K562 (cell line): ENCODE results near the gene ZSWIM1. TPM values are rescaled to one million over a fixed set of nuclear protein-coding genes. Genes with fewer than 3 reads are reported as not detected.
A peak's percentile ranks its signal among the peaks of the same experiment; 100 is the strongest.

Experiments
- DMBX1 ChIP-seq: fragments of 250-450 bp; sonication (Bioruptor Pico); IDR thresholded peaks from 2 replicates; pipeline ENCODE4 v1.8.0; 2022; ENCODE audit warnings: inconsistent platforms, mild to moderate bottlenecking, moderate library complexity, borderline replicate concordance
- HSF4 ChIP-seq: fragments of 250-450 bp; sonication (Bioruptor Pico); IDR thresholded peaks from 2 replicates; pipeline ENCODE4 v2.1.2; 2022; ENCODE audit warnings: mild to moderate bottlenecking, moderate library complexity, borderline replicate concordance
- MAFF ChIP-seq: IDR thresholded peaks from 2 replicates; pipeline ENCODE4 v1.6.1; 2012; ENCODE audit warnings: low read length, improper control_type of control experiment
- NFIC ChIP-seq: fragments of 450-650 bp; IDR thresholded peaks from 2 replicates; pipeline ENCODE4 v1.6.1; 2017; ENCODE audit warnings: mild to moderate bottlenecking, inconsistent platforms
- NR3C1 ChIP-seq: sonication (generic); formaldehyde crosslinking; IDR thresholded peaks from 2 replicates; pipeline ENCODE4 v1.8.1; 2022; ENCODE audit warnings: missing genetic modification reagents
- POU5F1 ChIP-seq: fragments of 150-350 bp; IDR thresholded peaks from 2 replicates; pipeline ENCODE4 v1.6.1; 2014; ENCODE audit warnings: borderline replicate concordance, low read length, low read depth, mild to moderate bottlenecking; ENCODE audit not compliant: partially characterized antibody
- RAD21 ChIP-seq, 2 experiments: fragments of 250-450 bp in 1 of 2; fragments of 450-650 bp in 1 of 2; sonication (Bioruptor Pico) in 1 of 2; formaldehyde crosslinking in 1 of 2; IDR thresholded peaks in 1 of 2; conservative IDR thresholded peaks in 1 of 2; 2 replicates each; pipeline versions ENCODE4 v1.4.0 to v1.8.0; 2020 to 2022; ENCODE audit warnings: mild to moderate bottlenecking in 2 of 2, moderate library complexity in 1 of 2
- ZKSCAN1 ChIP-seq: fragments of 150-350 bp; IDR thresholded peaks from 2 replicates; pipeline ENCODE4 v1.6.1; 2016; ENCODE audit warnings: low read depth, low read length
- ZNF354B ChIP-seq: fragments of 250-450 bp; sonication (Bioruptor Pico); IDR thresholded peaks from 2 replicates; pipeline ENCODE4 v1.4.0; 2020
- ZNF583 ChIP-seq: fragments of 250-450 bp; sonication (Bioruptor Pico); IDR thresholded peaks from 2 replicates; pipeline ENCODE4 v1.4.0; 2020
- polyA plus RNA-seq, 8 experiments: library from polyadenylated mRNA; depleted of rRNA in 4 of 8; stranded (reverse) in 5 of 8; unstranded in 3 of 8; fragments of >200 nt; fragmentation: Nextera tagmentation in 2 of 8; fragmentation: Illumina TruSeq in 1 of 8; extraction: Ambion mirVana in 2 of 8; extraction: Trizol in 1 of 8; gene quantifications; 2 replicates each; pipeline versions ENCODE4 v1.2.1 to v1.2.3, GENCODE V29; 2011 to 2014; ENCODE audit warnings: inconsistent platforms in 1 of 8, missing spikeins in 1 of 8
- total RNA-seq, 7 experiments: library from RNA; depleted of rRNA in 6 of 7; stranded (reverse); fragments of >200 nt in 6 of 7; fragmentation: Illumina TruSeq in 2 of 7; extraction: Trizol in 2 of 7; gene quantifications; 2 replicates each; pipeline versions ENCODE4 v1.2.1 to v1.2.3, GENCODE V29; 2011 to 2021; ENCODE audit warnings: low replicate concordance in 1 of 7
- TF ChIP-seq, protein P1 (sequence below): fragments of 150-350 bp; conservative IDR thresholded peaks from 2 replicates; pipeline ENCODE4 v1.6.1; 2014; ENCODE audit warnings: low read length
- TF ChIP-seq, protein P2 (sequence below), 2 experiments: fragments of 450-650 bp in 1 of 2; sonication (generic) in 1 of 2; formaldehyde crosslinking in 1 of 2; IDR thresholded peaks; 2 replicates each; pipeline versions ENCODE4 v1.7.1 to v1.9.0; 2016 to 2022; ENCODE audit warnings: inconsistent platforms in 1 of 2, mild to moderate bottlenecking in 1 of 2, missing genetic modification reagents in 1 of 2
- TF ChIP-seq, protein P3 (sequence below): fragments of 250-450 bp; sonication (Bioruptor Pico); IDR thresholded peaks from 2 replicates; pipeline ENCODE4 v1.5.0; 2022; ENCODE audit warnings: mild to moderate bottlenecking

Gene ZSWIM1
- total and polyA plus RNA-seq, 9 of the 15 experiments (the other 6 are each of a cell fraction or from before 2014, with no cell fraction given) = 2.5 to 15.6 (median 9.5) TPM

DNA sequence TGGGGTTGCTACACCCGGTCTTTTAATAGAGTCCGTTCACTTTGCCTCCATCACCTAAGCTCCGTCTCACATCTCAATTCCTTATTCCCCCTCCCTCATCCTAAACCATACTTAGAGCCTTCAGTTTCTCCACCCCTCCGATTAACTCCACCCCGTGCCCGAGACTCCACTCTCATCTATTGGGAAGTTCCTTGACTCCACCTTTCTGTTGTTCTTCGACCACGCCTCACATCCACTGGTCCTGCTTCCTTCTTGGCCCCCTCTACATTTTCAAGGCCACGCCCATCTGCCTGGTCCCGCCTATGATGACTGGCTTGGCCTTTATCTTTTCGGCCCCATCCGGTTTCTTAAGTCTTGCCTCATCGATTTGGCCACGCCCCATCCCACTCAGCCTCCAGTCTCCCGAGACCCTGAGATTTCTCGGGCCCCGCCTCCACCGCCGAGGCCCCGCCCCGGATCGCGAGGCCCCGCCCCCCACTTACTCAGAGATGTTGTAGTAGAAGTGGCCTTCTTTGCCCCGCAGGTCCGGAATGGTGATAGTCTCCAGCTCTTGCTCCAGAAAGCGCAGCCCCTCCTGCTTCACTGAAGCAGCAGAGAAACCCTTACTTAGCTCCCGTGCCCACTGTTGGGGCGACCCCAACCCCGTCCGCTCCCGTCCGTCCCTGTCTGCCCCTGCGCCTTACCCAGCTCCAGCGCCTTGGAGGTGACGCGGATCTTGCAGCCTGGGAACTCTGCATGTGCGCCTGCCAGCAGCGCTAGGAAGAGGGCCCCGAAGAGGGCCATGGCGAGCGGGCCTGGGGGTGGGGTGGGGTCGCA lies 29.9 kb downstream of the ZSWIM1 start (continued):
- TF ChIP-seq POU5F1 (no peak), MAFF (peak; percentile 65), RAD21 (CRISPR knock-in tag; conservative IDR thresholded peaks at IDR 0.05 in 1 of 2, IDR thresholded peaks at IDR 0.05 in 1 of 2) (no peak), HSF4 (CRISPR knock-in tag) (no peak), NFIC (peak; percentile 41; the same call in 1 of the 2 replicates), NR3C1 (CRISPR knock-in tag) (no peak), ZKSCAN1 (no peak), DMBX1 (CRISPR knock-in tag) (no peak; the same call in 1 of the 2 replicates), ZNF354B (CRISPR knock-in tag) (no peak), ZNF583 (CRISPR knock-in tag) (no peak)
- TF ChIP-seq, protein P1, sequence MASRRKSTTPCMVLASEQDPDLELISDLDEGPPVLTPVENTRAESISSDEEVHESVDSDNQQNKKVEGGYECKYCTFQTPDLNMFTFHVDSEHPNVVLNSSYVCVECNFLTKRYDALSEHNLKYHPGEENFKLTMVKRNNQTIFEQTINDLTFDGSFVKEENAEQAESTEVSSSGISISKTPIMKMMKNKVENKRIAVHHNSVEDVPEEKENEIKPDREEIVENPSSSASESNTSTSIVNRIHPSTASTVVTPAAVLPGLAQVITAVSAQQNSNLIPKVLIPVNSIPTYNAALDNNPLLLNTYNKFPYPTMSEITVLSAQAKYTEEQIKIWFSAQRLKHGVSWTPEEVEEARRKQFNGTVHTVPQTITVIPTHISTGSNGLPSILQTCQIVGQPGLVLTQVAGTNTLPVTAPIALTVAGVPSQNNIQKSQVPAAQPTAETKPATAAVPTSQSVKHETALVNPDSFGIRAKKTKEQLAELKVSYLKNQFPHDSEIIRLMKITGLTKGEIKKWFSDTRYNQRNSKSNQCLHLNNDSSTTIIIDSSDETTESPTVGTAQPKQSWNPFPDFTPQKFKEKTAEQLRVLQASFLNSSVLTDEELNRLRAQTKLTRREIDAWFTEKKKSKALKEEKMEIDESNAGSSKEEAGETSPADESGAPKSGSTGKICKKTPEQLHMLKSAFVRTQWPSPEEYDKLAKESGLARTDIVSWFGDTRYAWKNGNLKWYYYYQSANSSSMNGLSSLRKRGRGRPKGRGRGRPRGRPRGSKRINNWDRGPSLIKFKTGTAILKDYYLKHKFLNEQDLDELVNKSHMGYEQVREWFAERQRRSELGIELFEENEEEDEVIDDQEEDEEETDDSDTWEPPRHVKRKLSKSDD = no peak
- TF ChIP-seq, protein P2, sequence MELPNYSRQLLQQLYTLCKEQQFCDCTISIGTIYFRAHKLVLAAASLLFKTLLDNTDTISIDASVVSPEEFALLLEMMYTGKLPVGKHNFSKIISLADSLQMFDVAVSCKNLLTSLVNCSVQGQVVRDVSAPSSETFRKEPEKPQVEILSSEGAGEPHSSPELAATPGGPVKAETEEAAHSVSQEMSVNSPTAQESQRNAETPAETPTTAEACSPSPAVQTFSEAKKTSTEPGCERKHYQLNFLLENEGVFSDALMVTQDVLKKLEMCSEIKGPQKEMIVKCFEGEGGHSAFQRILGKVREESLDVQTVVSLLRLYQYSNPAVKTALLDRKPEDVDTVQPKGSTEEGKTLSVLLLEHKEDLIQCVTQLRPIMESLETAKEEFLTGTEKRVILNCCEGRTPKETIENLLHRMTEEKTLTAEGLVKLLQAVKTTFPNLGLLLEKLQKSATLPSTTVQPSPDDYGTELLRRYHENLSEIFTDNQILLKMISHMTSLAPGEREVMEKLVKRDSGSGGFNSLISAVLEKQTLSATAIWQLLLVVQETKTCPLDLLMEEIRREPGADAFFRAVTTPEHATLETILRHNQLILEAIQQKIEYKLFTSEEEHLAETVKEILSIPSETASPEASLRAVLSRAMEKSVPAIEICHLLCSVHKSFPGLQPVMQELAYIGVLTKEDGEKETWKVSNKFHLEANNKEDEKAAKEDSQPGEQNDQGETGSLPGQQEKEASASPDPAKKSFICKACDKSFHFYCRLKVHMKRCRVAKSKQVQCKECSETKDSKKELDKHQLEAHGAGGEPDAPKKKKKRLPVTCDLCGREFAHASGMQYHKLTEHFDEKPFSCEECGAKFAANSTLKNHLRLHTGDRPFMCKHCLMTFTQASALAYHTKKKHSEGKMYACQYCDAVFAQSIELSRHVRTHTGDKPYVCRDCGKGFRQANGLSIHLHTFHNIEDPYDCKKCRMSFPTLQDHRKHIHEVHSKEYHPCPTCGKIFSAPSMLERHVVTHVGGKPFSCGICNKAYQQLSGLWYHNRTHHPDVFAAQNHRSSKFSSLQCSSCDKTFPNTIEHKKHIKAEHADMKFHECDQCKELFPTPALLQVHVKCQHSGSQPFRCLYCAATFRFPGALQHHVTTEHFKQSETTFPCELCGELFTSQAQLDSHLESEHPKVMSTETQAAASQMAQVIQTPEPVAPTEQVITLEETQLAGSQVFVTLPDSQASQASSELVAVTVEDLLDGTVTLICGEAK (IDR thresholded peaks at IDR 0.05) = no peak
- TF ChIP-seq, protein P2 (CRISPR knock-in tag; IDR thresholded peaks at IDR 0.05) = no peak
- TF ChIP-seq, protein P3, sequence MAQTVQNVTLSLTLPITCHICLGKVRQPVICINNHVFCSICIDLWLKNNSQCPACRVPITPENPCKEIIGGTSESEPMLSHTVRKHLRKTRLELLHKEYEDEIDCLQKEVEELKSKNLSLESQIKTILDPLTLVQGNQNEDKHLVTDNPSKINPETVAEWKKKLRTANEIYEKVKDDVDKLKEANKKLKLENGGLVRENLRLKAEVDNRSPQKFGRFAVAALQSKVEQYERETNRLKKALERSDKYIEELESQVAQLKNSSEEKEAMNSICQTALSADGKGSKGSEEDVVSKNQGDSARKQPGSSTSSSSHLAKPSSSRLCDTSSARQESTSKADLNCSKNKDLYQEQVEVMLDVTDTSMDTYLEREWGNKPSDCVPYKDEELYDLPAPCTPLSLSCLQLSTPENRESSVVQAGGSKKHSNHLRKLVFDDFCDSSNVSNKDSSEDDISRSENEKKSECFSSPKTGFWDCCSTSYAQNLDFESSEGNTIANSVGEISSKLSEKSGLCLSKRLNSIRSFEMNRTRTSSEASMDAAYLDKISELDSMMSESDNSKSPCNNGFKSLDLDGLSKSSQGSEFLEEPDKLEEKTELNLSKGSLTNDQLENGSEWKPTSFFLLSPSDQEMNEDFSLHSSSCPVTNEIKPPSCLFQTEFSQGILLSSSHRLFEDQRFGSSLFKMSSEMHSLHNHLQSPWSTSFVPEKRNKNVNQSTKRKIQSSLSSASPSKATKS (CRISPR knock-in tag) = no peak
